Mesenchymal stem cell (in vitro differentiated cells and primary cell): ENCODE data around the gene ICA1L.

Source experiments
- DNase-seq: peaks from one replicate; pipeline ENCODE4 v3.0.0-alpha.2; 2013
- H2AFZ ChIP-seq: one replicate; pipeline ENCODE4 v1.6.1; 2013; ENCODE audit warnings: low read depth, mild to moderate bottlenecking, control low read depth, inconsistent platforms, low read length, moderate library complexity
- H2AK5ac ChIP-seq: 2 replicates; pipeline ENCODE4 v1.6.1; 2013; ENCODE audit warnings: low read length, moderate library complexity, mild to moderate bottlenecking, inconsistent platforms; ENCODE audit not compliant: severe bottlenecking
- H2BK120ac ChIP-seq: one replicate; pipeline ENCODE4 v1.6.1; 2013; ENCODE audit warnings: low read depth, mild to moderate bottlenecking, inconsistent platforms, low read length, moderate library complexity
- H2BK12ac ChIP-seq, 2 experiments: one replicate each; pipeline ENCODE4 v1.6.1; 2013; ENCODE audit warnings: inconsistent platforms in 2 of 2, low read length in 2 of 2, mild to moderate bottlenecking in 2 of 2, moderate library complexity in 2 of 2, control low read depth in 1 of 2
- H2BK15ac ChIP-seq: one replicate; pipeline ENCODE4 v1.6.1; 2013; ENCODE audit warnings: mild to moderate bottlenecking, low read depth, inconsistent platforms; ENCODE audit not compliant: poor library complexity, severe bottlenecking
- H2BK5ac ChIP-seq: 2 replicates; pipeline ENCODE4 v1.6.1; 2013; ENCODE audit warnings: low read depth, mild to moderate bottlenecking, low read length, control low read depth, inconsistent platforms; ENCODE audit not compliant: poor library complexity, severe bottlenecking
- H3K14ac ChIP-seq, 2 experiments: one replicate each; pipeline ENCODE4 v1.6.1; 2013; ENCODE audit warnings: inconsistent platforms in 2 of 2, low read length in 2 of 2, control low read depth in 1 of 2, mild to moderate bottlenecking in 1 of 2, moderate library complexity in 1 of 2
- H3K18ac ChIP-seq, 2 experiments: one replicate each; pipeline ENCODE4 v1.6.1; 2013; ENCODE audit warnings: inconsistent platforms in 2 of 2, low read length in 2 of 2, control low read depth in 1 of 2, low read depth in 1 of 2, mild to moderate bottlenecking in 1 of 2
- H3K23ac ChIP-seq, 2 experiments: one replicate each; pipeline ENCODE4 v1.6.1; 2013; ENCODE audit warnings: inconsistent platforms in 2 of 2, low read length in 2 of 2, mild to moderate bottlenecking in 2 of 2, moderate library complexity in 2 of 2, control low read depth in 1 of 2
- H3K27ac ChIP-seq: 2 replicates; pipeline ENCODE4 v1.5.1; 2013; ENCODE audit warnings: mild to moderate bottlenecking, moderate library complexity, low read length, control low read depth, inconsistent platforms; ENCODE audit not compliant: poor library complexity, severe bottlenecking
- H3K27me3 ChIP-seq, 2 experiments: 2 replicates each; pipeline versions ENCODE4 v1.6.1 to v1.7.0; 2013; ENCODE audit warnings: low read length in 2 of 2, mild to moderate bottlenecking in 2 of 2, moderate library complexity in 2 of 2, control low read depth in 1 of 2, inconsistent platforms in 1 of 2; ENCODE audit not compliant: control insufficient read depth in 1 of 2, insufficient read depth in 1 of 2
- H3K36me3 ChIP-seq, 2 experiments: 2 replicates each; pipeline versions ENCODE4 v1.6.1 to v1.7.0; 2013; ENCODE audit warnings: low read length in 2 of 2, control low read depth in 1 of 2, inconsistent platforms in 1 of 2, low read depth in 1 of 2, mild to moderate bottlenecking in 1 of 2; ENCODE audit not compliant: insufficient read depth in 2 of 2, control insufficient read depth in 1 of 2
- H3K4ac ChIP-seq, 2 experiments: one replicate each; pipeline ENCODE4 v1.6.1; 2013; ENCODE audit warnings: inconsistent platforms in 2 of 2, low read length in 2 of 2, mild to moderate bottlenecking in 2 of 2, moderate library complexity in 2 of 2, control low read depth in 1 of 2, low read depth in 1 of 2
- H3K4me1 ChIP-seq: 2 replicates; pipeline ENCODE4 v1.6.1; 2013; ENCODE audit warnings: low read depth, low read length, control low read depth; ENCODE audit not compliant: control insufficient read depth, insufficient read depth
- H3K4me2 ChIP-seq: 2 replicates; pipeline ENCODE4 v1.6.1; 2013; ENCODE audit warnings: low read length, mild to moderate bottlenecking, inconsistent platforms; ENCODE audit not compliant: poor library complexity, severe bottlenecking
- H3K4me3 ChIP-seq, 2 experiments: 2 replicates each; pipeline versions ENCODE4 v1.5.1 to v1.7.0; 2013; ENCODE audit warnings: low read length in 2 of 2, mild to moderate bottlenecking in 2 of 2, control low read depth in 1 of 2, low read depth in 1 of 2; ENCODE audit not compliant: insufficient read depth in 1 of 2
- H3K79me1 ChIP-seq: replicated peaks from 2 replicates; pipeline ENCODE4 v1.6.1; 2013; ENCODE audit warnings: mild to moderate bottlenecking, control low read depth, low read length, inconsistent platforms; ENCODE audit not compliant: poor library complexity, severe bottlenecking
- H3K9ac ChIP-seq: 2 replicates; pipeline ENCODE4 v1.7.0; 2013; ENCODE audit warnings: mild to moderate bottlenecking, low read length, moderate library complexity
- H3K9me3 ChIP-seq: 2 replicates; pipeline ENCODE4 v1.7.0; 2013; ENCODE audit warnings: mild to moderate bottlenecking, low read length; ENCODE audit not compliant: control insufficient read depth
- H4K8ac ChIP-seq: one replicate; pipeline ENCODE4 v1.6.1; 2013; ENCODE audit warnings: inconsistent platforms, mild to moderate bottlenecking, low read length, moderate library complexity
- H4K91ac ChIP-seq: one replicate; pipeline ENCODE4 v1.6.1; 2013; ENCODE audit warnings: mild to moderate bottlenecking, low read length, inconsistent platforms
- WGBS: methylation state at CpG from one replicate; pipeline ENCODE4 v1.1.7; 2013; ENCODE audit warnings: mixed read lengths; 5-methylcytosine and 5-hydroxymethylcytosine counted together

ICA1L gene

GRCh38 chr2:202771741-202772460 is 99.7 kb downstream of the ICA1L start:
- no peaks in the 10 kb centered on the region for H3K4me1 ChIP-seq

DNA sequence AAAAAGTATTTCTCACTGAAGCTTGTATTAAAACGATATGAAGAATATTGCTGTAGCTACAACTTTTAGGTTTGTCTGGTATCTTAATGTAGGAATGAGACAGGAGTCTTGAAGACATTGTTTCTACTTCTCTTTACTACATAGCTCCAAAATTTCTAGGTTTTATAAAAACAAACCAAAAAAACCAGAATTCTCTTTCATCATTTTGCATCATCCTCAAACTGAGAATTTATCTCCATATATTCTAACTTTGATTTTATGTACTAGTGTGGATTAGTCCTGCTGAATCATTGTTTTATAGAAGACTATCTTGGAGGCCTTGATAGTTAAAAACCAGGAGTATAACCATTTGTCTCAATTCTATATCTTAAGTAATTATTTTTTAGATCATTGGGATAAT is 100.2 kb downstream of the ICA1L start:
- H3K9ac ChIP-seq, result no peak overlapping the region
- H2BK5ac ChIP-seq, result no peak overlapping the region
- no peak overlapping the region for H3K4ac ChIP-seq
- no peak overlapping the region for H3K4me2 ChIP-seq
- no peaks in the 10 kb centered on the region for H3K9me3 ChIP-seq
- no peak overlapping the region for H3K23ac ChIP-seq
- H3K79me1 ChIP-seq, result no peaks in the 10 kb centered on the region
- H3K27me3 ChIP-seq, result no peaks in the 10 kb centered on the region
- no peak overlapping the region for H2AFZ ChIP-seq
- H3K18ac ChIP-seq, result no peak overlapping the region
- no peak overlapping the region for H4K8ac ChIP-seq
- H3K4me1 ChIP-seq, result no peaks in the 10 kb centered on the region
- no peak overlapping the region for H2BK15ac ChIP-seq
- H3K14ac ChIP-seq, result no peak overlapping the region
- H2BK12ac ChIP-seq, result no peak overlapping the region
- DNase-seq, result no peak
- H2AK5ac ChIP-seq, result no peak overlapping the region
- no peak overlapping the region for H4K91ac ChIP-seq
- H3K4me3 ChIP-seq, result no peak overlapping the region
- peaks cover 0 to 8% of the 10 kb centered on the region in 2 experiments for H3K36me3 ChIP-seq
- H2BK120ac ChIP-seq, result no peak overlapping the region
- no peak overlapping the region for H3K27ac ChIP-seq
- no CpG with 5 or more reads among the region's 1 CpG for WGBS

More at GRCh38 chr2:202771741-202772460, 99.7 kb downstream of the ICA1L start:
- Histone ChIP-seq H3K27me3 (no peaks in the 10 kb centered on the region), H2BK5ac (no peak overlapping the region), H2AK5ac (no peak overlapping the region), H3K23ac (no peak overlapping the region), H3K9ac (no peak overlapping the region), H4K8ac (no peak overlapping the region), H3K4me2 (no peak overlapping the region), H2AFZ (no peak overlapping the region), H3K4ac (no peak overlapping the region), H3K4me3 (no peak overlapping the region), H3K14ac (no peak overlapping the region), H2BK120ac (no peak overlapping the region), H2BK12ac (no peak overlapping the region), H3K27ac (no peak overlapping the region), H3K9me3 (no peaks in the 10 kb centered on the region), H3K18ac (no peak overlapping the region), H2BK15ac (no peak overlapping the region), H3K79me1 (no peaks in the 10 kb centered on the region), H4K91ac (no peak overlapping the region), H3K36me3 (peaks cover 0 to 8% of the 10 kb centered on the region in 2 experiments)
- DNase-seq, result no peak
- WGBS, result 90% methylated on average over 5 of the region's 7 CpGs

DNA sequence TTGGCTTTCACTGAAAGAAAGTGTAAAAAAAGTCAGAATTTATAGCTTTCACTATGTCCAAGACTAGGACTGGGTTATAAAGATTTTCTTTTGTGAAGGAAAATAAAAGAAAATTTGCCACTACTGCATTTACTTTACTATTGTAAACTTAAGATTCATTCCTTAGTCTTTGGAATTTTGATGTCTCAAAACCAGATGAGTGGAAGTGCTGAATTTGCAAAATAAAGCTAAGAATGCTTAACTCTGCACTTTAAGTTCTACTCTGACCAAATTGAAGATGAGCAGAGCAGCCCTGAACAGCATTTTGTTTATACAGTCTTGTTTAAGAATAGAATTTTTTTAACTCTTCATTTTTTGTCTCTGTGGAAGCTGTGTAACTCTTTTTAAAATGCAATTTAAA is 102.4 kb downstream of the ICA1L start:
- Histone ChIP-seq H3K79me1 (no peaks in the 10 kb centered on the region), H3K9me3 (no peaks in the 10 kb centered on the region), H3K18ac (no peak overlapping the region), H3K27me3 (no peaks in the 10 kb centered on the region), H3K4me3 (no peak overlapping the region), H3K14ac (no peak overlapping the region), H2AFZ (no peak overlapping the region), H2BK5ac (no peak overlapping the region), H2BK15ac (no peak overlapping the region), H2AK5ac (no peak overlapping the region), H4K91ac (no peak overlapping the region), H3K4me2 (no peak overlapping the region), H3K27ac (no peak overlapping the region), H3K9ac (no peak overlapping the region), H4K8ac (no peak overlapping the region), H3K23ac (no peak overlapping the region), H3K4ac (no peak overlapping the region), H2BK12ac (no peak overlapping the region), H3K4me1 (no peaks in the 10 kb centered on the region), H3K36me3 (peaks cover 0 to 3% of the 10 kb centered on the region in 2 experiments), H2BK120ac (no peak overlapping the region)
- peak; percentile 20 for DNase-seq

DNA sequence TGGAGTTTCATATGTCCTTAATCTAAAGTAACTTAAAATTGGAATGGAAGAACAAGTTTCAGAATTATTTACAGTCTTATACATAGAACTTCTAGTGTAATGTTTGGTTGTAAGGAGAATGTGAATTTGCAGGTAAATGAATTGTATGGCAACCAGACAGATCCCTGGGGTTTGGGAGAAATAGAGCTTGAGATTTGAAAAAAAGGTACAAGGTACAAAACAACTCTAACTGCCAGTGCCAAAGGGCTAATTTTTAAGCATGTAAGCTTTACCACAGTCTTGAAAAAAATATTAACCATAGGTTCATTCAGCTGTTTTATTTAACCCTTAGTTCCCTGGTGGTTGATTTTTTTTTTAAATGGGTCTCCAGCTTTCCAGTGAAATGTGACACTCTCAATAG is 103.3 kb downstream of the ICA1L start:
- no peak overlapping the region for H3K27ac ChIP-seq
- H2BK5ac ChIP-seq, result no peak overlapping the region
- H3K14ac ChIP-seq, result no peak overlapping the region
- no peak overlapping the region for H2AK5ac ChIP-seq
- H3K23ac ChIP-seq, result no peak overlapping the region
- H2BK120ac ChIP-seq, result no peak overlapping the region
- no peak overlapping the region for H2AFZ ChIP-seq
- H4K91ac ChIP-seq, result no peak overlapping the region
- H3K36me3 ChIP-seq, result no peaks in the 10 kb centered on the region
- no peak overlapping the region for H3K4ac ChIP-seq
- H3K4me1 ChIP-seq, result no peaks in the 10 kb centered on the region
- H2BK15ac ChIP-seq, result no peak overlapping the region
- H3K79me1 ChIP-seq, result no peaks in the 10 kb centered on the region
- H3K9me3 ChIP-seq, result no peaks in the 10 kb centered on the region
- H3K9ac ChIP-seq, result no peak overlapping the region
- H3K4me2 ChIP-seq, result no peak overlapping the region
- H3K4me3 ChIP-seq, result no peak overlapping the region
- H4K8ac ChIP-seq, result no peak overlapping the region
- H3K18ac ChIP-seq, result no peak overlapping the region
- H3K27me3 ChIP-seq, result no peaks in the 10 kb centered on the region
- no peak for DNase-seq
- H2BK12ac ChIP-seq, result no peak overlapping the region
